Activated T-cell treated with anti-CD3 and anti-CD28 coated beads, Interleukin-2, amount 50 U/mL, for 48 hours (primary cell): Measurements from ENCODE around the gene CWC27.
"Not testable (repeated sequence)": the region's sequence is repeated elsewhere in the genome, so short reads cannot be mapped to it uniquely, and the experiment has no call there.

Experiments used
- DNase-seq, 2 experiments: peaks; one replicate each; pipeline ENCODE4 v3.0.0-alpha.2; 2020

Gene CWC27

DNA sequence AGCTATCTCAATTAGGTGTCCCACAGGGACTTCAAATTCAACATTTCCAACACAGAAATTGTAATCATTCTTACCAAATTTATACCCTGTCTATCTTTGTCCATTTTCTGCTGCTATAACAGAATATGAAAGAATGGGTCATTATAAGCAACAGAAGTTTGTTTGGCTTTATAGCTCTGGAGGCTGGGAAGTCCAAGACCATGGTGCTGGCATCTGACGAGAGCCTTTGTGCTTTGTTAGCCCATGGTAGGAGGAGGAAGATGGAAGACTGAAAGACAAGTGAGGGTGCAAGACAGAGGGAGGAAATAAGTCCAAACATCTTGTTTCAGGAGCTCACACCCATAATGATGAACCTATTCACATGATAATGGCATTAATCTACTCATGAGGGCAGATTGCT, 72.2 kb downstream of the CWC27 start:
- DNase-seq: no peak

- no peak for DNase-seq
These were observed 85.0 kb downstream of the CWC27 start for GRCh38 chr5:64853777-64854176.

DNA sequence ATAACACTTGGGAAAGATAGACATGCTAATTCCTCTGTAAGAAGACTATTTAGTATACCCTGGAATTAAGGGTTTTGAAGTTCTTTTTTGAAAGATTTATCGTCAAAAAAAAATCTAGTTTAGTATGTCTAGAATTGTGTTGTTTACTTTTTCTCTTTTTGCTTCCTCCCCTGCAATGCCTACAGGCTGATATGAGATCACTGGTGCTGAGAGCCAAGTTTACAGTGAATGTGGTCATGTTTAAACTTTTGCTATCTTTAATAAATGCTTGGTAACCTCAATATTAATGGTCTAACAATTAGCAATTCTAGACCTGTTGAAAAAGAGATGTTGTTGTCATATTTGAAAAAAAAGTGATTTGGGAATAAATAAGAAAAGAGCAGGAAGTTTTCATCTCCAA, 86.1 kb downstream of the CWC27 start:
- DNase-seq: no peak

DNA sequence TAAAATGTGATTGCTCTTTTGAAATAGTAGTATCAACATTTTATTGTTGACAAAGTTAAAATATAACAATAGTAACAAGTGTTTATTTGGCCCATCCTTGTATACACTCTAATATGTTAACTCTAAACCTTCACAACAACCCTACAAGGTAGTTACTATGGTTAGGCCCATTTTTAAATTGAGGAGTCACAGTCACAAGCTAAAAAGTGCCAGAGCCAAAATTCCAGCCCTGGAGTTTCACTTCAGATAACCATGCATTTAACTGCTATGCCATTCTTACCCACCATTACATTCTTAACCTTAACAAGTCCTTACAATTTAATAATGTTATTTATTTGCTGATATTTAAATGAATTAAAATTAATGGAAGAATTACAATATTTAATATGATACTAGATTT, 91.2 kb downstream of the CWC27 start:
- DNase-seq: no peak

GRCh38 chr5:64861281-64861680, 92.6 kb downstream of the CWC27 start:
- DNase-seq: no peak

- DNase-seq: no peak
These were observed 95.4 kb downstream of the CWC27 start for GRCh38 chr5:64864171-64864570.

GRCh38 chr5:64865662-64866061, 96.9 kb downstream of the CWC27 start:
- DNase-seq: no peak

- DNase-seq: no peak
These were observed 100.7 kb downstream of the CWC27 start for GRCh38 chr5:64869419-64869818.

DNA sequence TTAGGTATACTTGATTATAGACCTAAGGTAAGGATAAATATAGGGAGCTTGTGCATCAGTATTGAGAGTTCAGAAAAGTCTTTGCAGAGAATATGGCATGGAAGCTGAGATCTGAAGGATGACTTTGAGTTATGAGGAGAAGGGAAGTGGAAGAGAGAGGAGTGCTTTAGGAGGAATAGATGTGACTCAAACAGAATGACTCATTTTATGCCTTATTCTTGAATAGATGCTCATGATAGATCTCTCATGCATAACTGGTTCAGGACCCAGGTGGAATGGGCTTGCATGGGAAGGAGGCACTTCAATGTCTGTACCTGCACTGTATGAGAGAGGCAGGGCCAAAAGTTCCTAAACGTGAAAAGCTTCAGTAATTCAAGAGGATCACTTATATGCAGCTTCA, 103.3 kb downstream of the CWC27 start:
- no peak for DNase-seq

- DNase-seq: no peak
These were observed 104.7 kb downstream of the CWC27 start for GRCh38 chr5:64873441-64873840.

- no peak for DNase-seq
These were observed 106.0 kb downstream of the CWC27 start for GRCh38 chr5:64874753-64875152.

DNA sequence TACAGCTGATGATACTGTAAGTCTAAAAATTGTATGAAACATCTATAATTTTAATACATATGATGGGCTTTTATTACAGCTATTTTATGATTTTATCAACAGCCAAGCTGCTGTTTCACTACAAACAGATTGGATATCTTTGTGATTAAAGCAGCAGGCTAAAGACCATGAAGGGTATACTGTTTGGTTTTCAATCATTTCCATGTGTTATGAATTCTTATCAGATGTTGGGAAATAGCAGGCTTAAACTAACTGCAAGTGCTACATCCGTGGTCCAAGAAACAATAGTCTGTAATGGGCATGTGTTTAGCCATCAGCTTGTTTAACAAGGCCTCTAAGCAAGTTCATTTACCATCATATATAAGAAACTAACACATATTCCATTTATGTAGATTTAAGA, 107.5 kb downstream of the CWC27 start:
- no peak for DNase-seq

DNA sequence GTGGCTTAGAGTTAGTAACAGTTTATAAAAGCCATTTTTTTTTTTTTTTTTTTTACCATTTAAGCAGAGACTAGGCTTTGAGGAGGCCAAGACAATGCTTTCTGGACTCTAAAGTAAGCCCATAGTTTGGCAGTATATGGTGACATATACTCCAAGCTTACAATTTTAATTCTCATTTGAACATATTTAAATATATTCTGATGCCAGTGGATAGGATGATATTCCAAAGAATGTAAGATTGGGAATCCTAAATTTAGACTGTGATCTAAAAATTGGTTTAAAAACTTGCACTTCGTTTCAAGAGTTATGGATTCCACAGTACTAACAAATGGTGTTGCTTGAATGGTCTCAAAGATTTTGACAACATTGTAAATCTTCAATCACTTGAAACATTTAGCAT, 112.1 kb downstream of the CWC27 start:
- DNase-seq: no peak

DNA sequence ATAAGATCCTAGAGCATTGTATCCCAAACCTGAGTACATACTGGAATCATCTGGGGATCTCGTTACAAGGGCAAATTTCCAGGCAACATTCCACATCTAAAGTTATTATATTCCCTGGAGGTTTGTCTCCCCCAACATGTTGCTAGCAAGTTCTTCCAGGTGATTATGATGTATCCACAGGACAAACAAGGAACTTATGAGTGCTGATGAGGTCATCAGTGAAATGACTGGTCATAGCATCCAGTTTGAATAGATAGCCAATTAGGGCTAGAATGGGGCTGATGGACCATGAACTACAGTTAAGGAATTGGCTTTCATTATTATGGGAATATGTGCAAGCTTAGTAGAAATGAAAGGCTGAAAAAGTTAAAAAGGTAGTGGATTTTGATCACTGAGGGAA, 115.2 kb downstream of the CWC27 start:
- DNase-seq: no peak

GRCh38 chr5:64884541-64884940, 115.8 kb downstream of the CWC27 start:
- DNase-seq: no peak

DNA sequence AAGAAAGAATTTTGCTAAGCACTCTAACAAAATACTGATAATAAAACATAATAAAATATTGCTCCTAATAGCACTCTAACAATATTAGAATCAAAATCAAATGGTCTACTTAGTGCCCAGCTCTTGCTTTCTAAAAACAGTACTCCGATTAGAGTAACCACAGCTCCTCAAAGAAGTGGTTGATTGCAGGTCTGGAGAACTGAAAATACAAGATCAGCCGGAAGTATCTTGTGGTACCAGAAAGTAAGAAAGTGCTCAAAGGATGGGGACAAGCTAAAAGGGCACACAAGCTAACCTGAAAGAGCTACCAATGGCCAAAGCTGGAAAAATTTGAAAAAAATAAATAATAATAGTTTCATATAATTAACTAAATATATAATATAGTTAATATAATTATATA, 119.2 kb downstream of the CWC27 start:
- DNase-seq: no peak

- no peak for DNase-seq
These were observed 127.0 kb downstream of the CWC27 start for GRCh38 chr5:64895748-64896147.

GRCh38 chr5:64899838-64900237, 131.1 kb downstream of the CWC27 start:
- no peak for DNase-seq

DNA sequence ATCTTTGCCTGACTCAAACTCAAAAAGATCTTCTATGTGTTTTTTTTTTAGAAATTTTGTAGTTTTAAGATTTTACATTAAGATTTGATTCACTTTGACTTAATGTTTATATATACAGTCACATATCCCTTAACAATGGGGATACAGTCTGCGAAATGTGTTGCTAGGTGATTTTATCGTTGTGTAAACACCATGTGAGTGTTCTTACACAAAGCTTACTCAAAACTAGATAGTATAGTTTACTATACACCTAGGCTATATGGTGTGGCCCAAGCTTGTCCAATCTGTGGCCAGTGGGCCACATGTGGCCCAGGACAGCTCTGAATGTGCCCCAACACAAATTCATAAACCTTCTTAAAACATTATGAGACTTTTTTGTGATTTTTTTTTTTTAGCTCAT, 131.9 kb downstream of the CWC27 start:
- DNase-seq: no peak

GRCh38 chr5:64907399-64907798, 138.7 kb downstream of the CWC27 start:
- DNase-seq: not testable (repeated sequence)

GRCh38 chr5:64914396-64914795, 145.7 kb downstream of the CWC27 start:
- DNase-seq: no peak

DNA sequence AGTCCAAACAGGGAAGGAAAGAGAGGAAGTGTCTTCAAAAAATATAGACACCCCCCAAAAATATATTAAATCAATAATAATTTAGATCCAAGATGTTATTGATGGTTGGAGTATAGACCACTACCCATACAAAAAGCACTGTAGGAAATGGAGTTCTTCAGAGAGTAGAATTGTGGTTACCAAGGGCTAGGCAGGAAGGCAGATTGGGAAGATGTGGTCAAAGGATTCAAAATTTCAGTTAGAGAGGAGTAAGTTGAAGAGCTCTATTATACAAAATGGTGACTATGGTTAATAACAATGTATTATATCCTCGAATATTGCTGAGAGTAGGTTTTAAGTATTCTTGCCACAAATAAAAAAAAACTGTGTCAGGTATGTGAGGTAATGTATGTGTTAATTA, 149.4 kb downstream of the CWC27 start:
- no peak for DNase-seq

GRCh38 chr5:64921386-64921785, 152.7 kb downstream of the CWC27 start:
- no peak for DNase-seq

DNA sequence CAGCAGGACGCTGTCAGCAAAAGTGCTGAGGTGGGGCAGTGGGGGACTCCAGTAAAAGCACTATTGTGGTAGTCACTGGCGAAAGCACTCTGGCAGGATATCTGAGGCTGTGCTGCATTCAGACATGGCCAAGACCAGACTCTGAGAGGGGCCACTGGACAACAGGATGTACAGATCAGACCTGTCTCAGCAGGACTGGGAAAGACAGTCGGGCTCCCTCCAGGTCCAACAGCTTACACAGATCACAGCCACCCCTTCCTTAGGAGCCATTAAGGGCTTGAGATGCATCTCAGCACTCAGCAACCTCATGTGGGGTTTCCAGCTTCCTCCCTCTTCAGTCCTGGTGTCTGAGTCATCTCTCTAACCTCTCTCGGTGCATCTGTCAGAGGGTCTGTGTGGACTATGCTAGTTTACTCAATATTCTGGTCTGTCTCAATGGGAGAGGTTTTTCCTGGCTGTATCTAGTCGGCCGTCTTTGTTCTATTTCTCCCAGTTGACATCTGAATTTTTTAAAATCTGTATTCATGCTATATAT, 154.5 kb downstream of the CWC27 start:
- no peak for DNase-seq

- DNase-seq: no peak
These were observed 156.4 kb downstream of the CWC27 start for GRCh38 chr5:64925123-64925522.

DNA sequence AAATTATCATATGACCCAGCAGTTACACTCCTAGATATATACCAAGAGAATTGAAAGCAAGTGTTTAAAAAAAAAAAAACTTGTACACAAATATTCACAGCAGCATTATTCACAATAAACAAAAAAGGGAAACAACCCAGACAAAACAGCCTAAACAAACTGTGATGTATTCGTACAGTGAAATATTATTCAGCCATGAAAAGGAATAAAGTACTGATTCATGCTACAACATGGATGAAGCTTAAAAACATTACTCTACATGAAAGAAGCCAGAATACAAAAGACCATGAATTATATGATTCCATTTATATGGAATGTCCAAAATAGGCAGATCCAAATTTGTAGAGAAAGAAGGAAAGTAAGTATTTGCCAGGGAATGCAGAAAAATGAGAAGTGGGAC, 161.1 kb downstream of the CWC27 start:
- DNase-seq: no peak
